K562 (cell line): Measurements from ENCODE around the gene ABCA4. TPM values are rescaled to one million over a fixed set of nuclear protein-coding genes. Genes with fewer than 3 reads are reported as not detected.
"Not testable (repeated sequence)": the region's sequence is repeated elsewhere in the genome, so short reads cannot be mapped to it uniquely, and the experiment has no call there.

Source experiments
- ATAC-seq: fragments of 200-7000 bp; cut with Tn5 transposase; 3 replicates; pipeline ENCODE4 v1.9.1; 2020; ENCODE audit warnings: moderate library complexity
- BruUV-seq: library from RNA; stranded (reverse); fragments of 400-500 nt; replicated peaks from 2 replicates; lab custom pipeline; 2021; lab: Mats Ljungman, UMichigan
- CTCF ChIA-PET: fragments of 300-600 bp; formaldehyde crosslinking; extraction: SDS; loops from one replicate; lab custom pipeline; 2021; ENCODE audit warnings: low intra/inter-chr PET ratio; lab: Yijun Ruan, JAX
- POLR2A ChIA-PET: fragments of 300-600, 350-650 bp; sonication (Branson Sonifier 250); formaldehyde crosslinking; extraction: SDS; loops from one replicate; lab custom pipeline; 2021; ENCODE audit warnings: antibody characterized with exemption, inconsistent platforms; lab: Yijun Ruan, JAX
- DNase-seq, 4 experiments: peaks; one replicate each; pipeline versions ENCODE4 v3.0.0 to v3.0.0-alpha.2; 2011 to 2018; ENCODE audit warnings: low spot score in 3 of 4, mixed read lengths in 3 of 4; ENCODE audit errors: extremely low read depth in 1 of 4
- FAIRE-seq: peaks from 2 replicates; lab custom pipeline; 2011; peaks lifted over from hg19 to GRCh38; lab: Jason Lieb, UNC
- H2AFZ ChIP-seq: 2 replicates; pipeline ENCODE4 v1.6.0; 2011; ENCODE audit warnings: low read depth, low read length, control low read depth, inconsistent platforms
- H3K27ac ChIP-seq: fragments of 200-600 bp; 3 replicates; pipeline ENCODE4 v1.8.0; 2011; ENCODE audit warnings: low read depth, mild to moderate bottlenecking, control low read depth, inconsistent platforms, low read length, moderate library complexity, mixed read lengths; ENCODE audit errors: extremely low read depth
- H3K27me3 ChIP-seq, 2 experiments: fragments of 300-600 bp in 1 of 2; 2 replicates in 1 of 2; 3 replicates in 1 of 2; pipeline versions ENCODE4 v1.6.0 to v1.8.0; 2011; ENCODE audit warnings: inconsistent platforms in 2 of 2, low read length in 2 of 2, mild to moderate bottlenecking in 1 of 2, mixed read lengths in 1 of 2, moderate library complexity in 1 of 2; ENCODE audit not compliant: control insufficient read depth in 2 of 2, insufficient read depth in 2 of 2
- H3K36me3 ChIP-seq: fragments of 300-600 bp; 3 replicates; pipeline ENCODE4 v1.8.0; 2011; ENCODE audit warnings: mild to moderate bottlenecking, low read length, inconsistent platforms; ENCODE audit not compliant: control insufficient read depth, insufficient read depth
- H3K4me1 ChIP-seq, 2 experiments: fragments of 200-600 bp in 1 of 2; replicated peaks in 1 of 2; 2 replicates in 1 of 2; 3 replicates in 1 of 2; pipeline versions ENCODE4 v1.5.1 to v1.8.0; 2011; ENCODE audit warnings: inconsistent platforms in 2 of 2, low read length in 2 of 2, mild to moderate bottlenecking in 1 of 2, mixed read lengths in 1 of 2, moderate library complexity in 1 of 2; ENCODE audit not compliant: control insufficient read depth in 2 of 2, insufficient read depth in 2 of 2
- H3K4me2 ChIP-seq: 2 replicates; pipeline ENCODE4 v1.6.1; 2011; ENCODE audit warnings: low read length, control low read depth, inconsistent platforms, mixed read lengths; ENCODE audit not compliant: insufficient read depth
- H3K4me3 ChIP-seq: fragments of 200-600 bp; sonication (generic), shearing (Covaris generic); 2 replicates; pipeline ENCODE4 v1.5.1; 2016; ENCODE audit warnings: control low read depth, inconsistent platforms
- H3K79me2 ChIP-seq: fragments of 200-600 bp; 3 replicates; pipeline ENCODE4 v1.8.0; 2011; ENCODE audit warnings: low read length, inconsistent platforms; ENCODE audit not compliant: control insufficient read depth, insufficient read depth
- H3K9ac ChIP-seq, 2 experiments: 2 replicates each; pipeline versions ENCODE4 v1.6.0 to v1.6.1; 2011; ENCODE audit warnings: low read depth in 2 of 2, low read length in 2 of 2, control low read depth in 1 of 2, inconsistent platforms in 1 of 2, mild to moderate bottlenecking in 1 of 2, mixed read lengths in 1 of 2; ENCODE audit not compliant: insufficient read depth in 1 of 2
- H3K9me1 ChIP-seq: one replicate; pipeline ENCODE4 v1.6.0; 2011; ENCODE audit warnings: inconsistent platforms, mild to moderate bottlenecking, low read length, moderate library complexity; ENCODE audit not compliant: control insufficient read depth, insufficient read depth
- H3K9me3 ChIP-seq: replicated peaks from 2 replicates; pipeline ENCODE4 v1.5.1; 2011; ENCODE audit warnings: low read depth, low read length, inconsistent platforms; ENCODE audit not compliant: control insufficient read depth, insufficient read depth
- H4K20me1 ChIP-seq: replicated peaks from 2 replicates; pipeline ENCODE4 v1.6.1; 2011; ENCODE audit warnings: low read length, inconsistent platforms, mixed read lengths; ENCODE audit not compliant: control insufficient read depth, insufficient read depth
- E4F1 ChIP-seq: fragments of 250-450 bp; sonication (Bioruptor Pico); IDR thresholded peaks from 2 replicates; pipeline ENCODE4 v1.5.0; 2021; ENCODE audit warnings: mild to moderate bottlenecking, borderline replicate concordance
- TCF15 ChIP-seq: fragments of 250-450 bp; sonication (Bioruptor Pico); IDR thresholded peaks from 2 replicates; pipeline ENCODE4 v1.8.0; 2022; ENCODE audit warnings: moderate library complexity, mild to moderate bottlenecking, inconsistent platforms
- TRIM28 ChIP-seq: fragments of 450-650 bp; IDR thresholded peaks from 2 replicates; pipeline ENCODE4 v1.6.1; 2017
- WGBS: fragments of 100-300 bp; shearing (Covaris generic); methylation state at CpG from one replicate; pipeline ENCODE4 v1.1.6; 2016; ENCODE audit warnings: low coverage, mixed read lengths; ENCODE audit not compliant: insufficient coverage; ENCODE audit errors: missing lambda C conversion rate; 5-methylcytosine and 5-hydroxymethylcytosine counted together
- in situ Hi-C: fragments of 300-500 bp; cut with MboI; formaldehyde crosslinking; loops from 4 replicates; pipeline ENCODE4 v1.15.0; 2018; ENCODE audit warnings: inconsistent platforms, mixed read lengths
- intact Hi-C: fragments of 100-400 bp; cut with micrococcal nuclease; formaldehyde crosslinking; loops from 2 replicates; pipeline ENCODE4 v1.14.2; 2022
- polyA plus RNA-seq, 8 experiments: library from polyadenylated mRNA; depleted of rRNA in 4 of 8; stranded (reverse) in 5 of 8; unstranded in 3 of 8; fragments of >200 nt; fragmentation: Nextera tagmentation in 2 of 8; fragmentation: Illumina TruSeq in 1 of 8; extraction: Ambion mirVana in 2 of 8; extraction: Trizol in 1 of 8; gene quantifications; 2 replicates each; pipeline versions ENCODE4 v1.2.1 to v1.2.3, GENCODE V29; 2011 to 2014; ENCODE audit warnings: inconsistent platforms in 1 of 8, missing spikeins in 1 of 8
- total RNA-seq, 7 experiments: library from RNA; depleted of rRNA in 6 of 7; stranded (reverse); fragments of >200 nt in 6 of 7; fragmentation: Illumina TruSeq in 2 of 7; extraction: Trizol in 2 of 7; gene quantifications; 2 replicates each; pipeline versions ENCODE4 v1.2.1 to v1.2.3, GENCODE V29; 2011 to 2021; ENCODE audit warnings: low replicate concordance in 1 of 7

ABCA4 gene
- total and polyA plus RNA-seq, 9 of the 15 experiments (the other 6 are each of a cell fraction or from before 2014, with no cell fraction given): 0.01 to 0.04 TPM; not detected in 7

GRCh38 chr1:93955765-93956164, 165.2 kb downstream of the ABCA4 start:
- no peaks in the 10 kb centered on the region for H3K4me1 ChIP-seq
- no TSS peak for BruUV-seq
- POLR2A ChIA-PET: no interaction called here
- H3K9ac ChIP-seq: no peak overlapping the region
- CTCF ChIA-PET: no interaction called here
- no peaks in the 10 kb centered on the region for H3K79me2 ChIP-seq
- H3K36me3 ChIP-seq: no peaks in the 10 kb centered on the region
- no peak overlapping the region for H2AFZ ChIP-seq
- no peak for FAIRE-seq
- ATAC-seq: no peak
- H3K9me1 ChIP-seq: no peaks in the 10 kb centered on the region
- intact Hi-C loops: no loop called here
- TF ChIP-seq TCF15 (CRISPR knock-in tag): no peak
- peak; percentile 60; the same call in 1 of the 2 replicates for TF ChIP-seq TRIM28
- TF ChIP-seq E4F1 (CRISPR knock-in tag): no peak
- TF ChIP-seq, all 486 proteins: peak for 1
- Histone ChIP-seq H3K4me3 (no peak overlapping the region), H3K27ac (no peak overlapping the region), H4K20me1 (no peaks in the 10 kb centered on the region), H3K4me2 (no peak overlapping the region), H3K9me3 (peaks cover 7% of the 10 kb centered on the region; the same call in 1 of the 2 replicates), H3K27me3 (no peaks in the 10 kb centered on the region)
- WGBS: 0% methylated on average over 1 of the region's 1 CpG
- no peak for DNase-seq
- in situ Hi-C loops: no loop called here

GRCh38 chr1:93947002-93947686, 173.8 kb downstream of the ABCA4 start:
- H3K9me3 ChIP-seq, H3K79me2 ChIP-seq, BruUV-seq, H3K27ac ChIP-seq, H3K4me1 ChIP-seq, CTCF ChIA-PET, H3K9me1 ChIP-seq, ATAC-seq, in situ Hi-C loops, H3K4me3 ChIP-seq, H2AFZ ChIP-seq, DNase-seq, H4K20me1 ChIP-seq, H3K36me3 ChIP-seq, FAIRE-seq, intact Hi-C loops, H3K9ac ChIP-seq, H3K4me2 ChIP-seq: not testable (repeated sequence)
- 0% methylated on average over 2 of the region's 2 CpGs for WGBS
- POLR2A ChIA-PET: interaction anchor here (0.6 kb wide), 1 partner anchor 963 kb away, joined by 3 read pairs; no protein-coding TSS in a partner anchor
- H3K27me3 ChIP-seq: peaks cover 3 to 12% of the 10 kb centered on the region in 2 experiments; a peak in 3 of 5 replicates
